SK-N-SH (cell line): Measurements from ENCODE around the gene MFSD11. TPM values are rescaled to one million over a fixed set of nuclear protein-coding genes. Genes with fewer than 3 reads are reported as not detected.

Experiments used
- CTCF ChIA-PET: fragments of 300-600, 350-600 bp; formaldehyde crosslinking; extraction: SDS; loops from one replicate; lab custom pipeline; 2021; lab: Yijun Ruan, JAX
- POLR2A ChIA-PET: fragments of 350-600 bp; sonication (Branson Sonifier 250); formaldehyde crosslinking; extraction: SDS; loops from one replicate; lab custom pipeline; 2020; ENCODE audit warnings: antibody characterized with exemption, inconsistent platforms; lab: Yijun Ruan, JAX
- DNase-seq: peaks from one replicate; pipeline ENCODE4 v3.0.0; 2012
- H2AFZ ChIP-seq: fragments of 200-600 bp; sonication (generic); 2 replicates; pipeline ENCODE4 v1.8.1; 2016; ENCODE audit warnings: antibody characterized with exemption, mild to moderate bottlenecking, low read depth
- H3F3A ChIP-seq: fragments of 200-600 bp; sonication (generic); replicated peaks from 2 replicates; pipeline ENCODE3; 2016; ENCODE audit warnings: antibody characterized with exemption, mild to moderate bottlenecking; ENCODE audit not compliant: insufficient read depth
- H3K27ac ChIP-seq, 2 experiments: fragments of 200-500 bp in 1 of 2; fragments of 200-600 bp in 1 of 2; sonication (Bioruptor generic) in 1 of 2; sonication (generic), shearing (Covaris generic) in 1 of 2; 2 replicates each; pipeline versions ENCODE4 v1.5.1 to v1.6.1; 2014 to 2016; ENCODE audit warnings: low read depth in 2 of 2, inconsistent platforms in 1 of 2, low read length in 1 of 2, mild to moderate bottlenecking in 1 of 2, mixed read lengths in 1 of 2
- H3K27me3 ChIP-seq: fragments of 200-600 bp; sonication (generic), shearing (Covaris generic); 2 replicates; pipeline ENCODE4 v1.6.1; 2016; ENCODE audit warnings: mixed run types; ENCODE audit not compliant: insufficient read depth
- H3K36me3 ChIP-seq, 2 experiments: fragments of 200-500 bp in 1 of 2; fragments of 200-600 bp in 1 of 2; sonication (Bioruptor generic) in 1 of 2; sonication (generic) in 1 of 2; replicated peaks in 1 of 2; 2 replicates each; pipeline versions ENCODE3 to v1.5.1; 2014 to 2016; ENCODE audit warnings: low read length in 1 of 2, mild to moderate bottlenecking in 1 of 2; ENCODE audit not compliant: insufficient read depth in 2 of 2, control insufficient read depth in 1 of 2
- H3K4me1 ChIP-seq, 2 experiments: fragments of 200-500 bp in 1 of 2; fragments of 200-600 bp in 1 of 2; sonication (Bioruptor generic) in 1 of 2; sonication (generic), shearing (Covaris generic) in 1 of 2; 2 replicates each; pipeline versions ENCODE4 v1.5.1 to v1.6.1; 2014 to 2016; ENCODE audit warnings: low read depth in 1 of 2, low read length in 1 of 2, mixed run types in 1 of 2; ENCODE audit not compliant: insufficient read depth in 2 of 2, control insufficient read depth in 1 of 2
- H3K4me2 ChIP-seq: fragments of 200-600 bp; sonication (generic), shearing (Covaris generic); 2 replicates; pipeline ENCODE4 v1.6.1; 2017; ENCODE audit warnings: mixed run types
- H3K4me3 ChIP-seq, 2 experiments: fragments of 200-500 bp in 1 of 2; fragments of 200-600 bp in 1 of 2; sonication (Bioruptor generic) in 1 of 2; sonication (generic), shearing (Covaris generic) in 1 of 2; 2 replicates each; pipeline versions ENCODE4 v1.5.1 to v1.8.1; 2014 to 2016; ENCODE audit warnings: low read depth in 2 of 2, inconsistent platforms in 1 of 2, low read length in 1 of 2, mild to moderate bottlenecking in 1 of 2, mixed read lengths in 1 of 2, moderate library complexity in 1 of 2
- H3K79me2 ChIP-seq: fragments of 200-600 bp; sonication (generic); 2 replicates; pipeline ENCODE4 v1.8.1; 2017; ENCODE audit warnings: mild to moderate bottlenecking; ENCODE audit not compliant: insufficient read depth
- H3K9ac ChIP-seq: fragments of 200-600 bp; sonication (generic); 2 replicates; pipeline ENCODE4 v1.6.1; 2017; ENCODE audit warnings: mixed run types
- H3K9me2 ChIP-seq: fragments of 200-600 bp; sonication (generic); 2 replicates; pipeline ENCODE4 v1.6.1; 2017; ENCODE audit warnings: mixed run types
- H3K9me3 ChIP-seq: fragments of 200-600 bp; sonication (generic); 2 replicates; pipeline ENCODE4 v1.6.1; 2017; ENCODE audit warnings: mixed run types, mild to moderate bottlenecking, moderate library complexity
- H4K20me1 ChIP-seq: fragments of 200-600 bp; sonication (generic); 2 replicates; pipeline ENCODE4 v1.6.1; 2017; ENCODE audit warnings: mild to moderate bottlenecking, mixed run types; ENCODE audit not compliant: insufficient read depth
- CHD2 ChIP-seq: fragments of 150-350 bp; IDR thresholded peaks from 2 replicates; pipeline ENCODE4 v1.6.1; 2018; ENCODE audit warnings: low read length; ENCODE audit not compliant: partially characterized antibody
- CTCF ChIP-seq: fragments of 200-600 bp; sonication (generic); IDR thresholded peaks from 2 replicates; pipeline ENCODE4 v1.6.1; 2017; ENCODE audit warnings: antibody characterized with exemption, mild to moderate bottlenecking, moderate library complexity
- ELF1 ChIP-seq: IDR thresholded peaks from 2 replicates; pipeline ENCODE4 v1.4.0; 2012
- EZH2phosphoT487 ChIP-seq: fragments of 200-600 bp; sonication (generic); IDR thresholded peaks from 2 replicates; pipeline ENCODE4 v1.6.1; 2017; ENCODE audit warnings: low read depth, mixed run types, mild to moderate bottlenecking, antibody characterized with exemption, moderate library complexity, borderline replicate concordance
- FOSL2 ChIP-seq: IDR thresholded peaks from 2 replicates; pipeline ENCODE4 v1.4.0; 2012; ENCODE audit warnings: low read depth, mild to moderate bottlenecking, moderate library complexity, borderline replicate concordance
- FOXJ3 ChIP-seq: sonication (generic); formaldehyde crosslinking; IDR thresholded peaks from 2 replicates; pipeline ENCODE4 v1.5.1; 2020; ENCODE audit warnings: mild to moderate bottlenecking, missing genetic modification reagents
- FOXM1 ChIP-seq: IDR thresholded peaks from 2 replicates; pipeline ENCODE4 v1.4.0; 2012; ENCODE audit warnings: low read depth, mild to moderate bottlenecking
- GATA2 ChIP-seq: sonication (generic); formaldehyde crosslinking; IDR thresholded peaks from 2 replicates; pipeline ENCODE4 v1.5.0; 2020; ENCODE audit warnings: mild to moderate bottlenecking, missing genetic modification reagents
- IRF3 ChIP-seq: fragments of 150-350 bp; IDR thresholded peaks from 2 replicates; pipeline ENCODE4 v1.6.1; 2016; ENCODE audit warnings: mild to moderate bottlenecking, low read depth, low read length
- MEF2A ChIP-seq: IDR thresholded peaks from 2 replicates; pipeline ENCODE4 v1.4.0; 2012; ENCODE audit warnings: low read depth, borderline replicate concordance
- MXI1 ChIP-seq: IDR thresholded peaks from 2 replicates; pipeline ENCODE4 v1.6.1; 2012; ENCODE audit warnings: mild to moderate bottlenecking, low read depth, low read length, improper control_type of control experiment
- NFIC ChIP-seq: IDR thresholded peaks from 2 replicates; pipeline ENCODE4 v1.4.0; 2012; ENCODE audit warnings: borderline replicate concordance
- NRF1 ChIP-seq: IDR thresholded peaks from 2 replicates; pipeline ENCODE4 v1.6.1; 2012; ENCODE audit warnings: low read depth, mild to moderate bottlenecking, low read length
- REST ChIP-seq: IDR thresholded peaks from 2 replicates; pipeline ENCODE4 v1.6.1; 2012; ENCODE audit warnings: mild to moderate bottlenecking, low read depth, low read length, moderate library complexity
- RFX5 ChIP-seq: IDR thresholded peaks from 2 replicates; pipeline ENCODE4 v1.6.1; 2012; ENCODE audit warnings: mild to moderate bottlenecking, improper control_type of control experiment, low read length
- SIN3A ChIP-seq: IDR thresholded peaks from 2 replicates; pipeline ENCODE4 v1.6.1; 2012; ENCODE audit warnings: low read depth, mild to moderate bottlenecking, low read length, moderate library complexity, borderline replicate concordance
- SMC3 ChIP-seq: IDR thresholded peaks from 2 replicates; pipeline ENCODE4 v1.6.1; 2012; ENCODE audit warnings: low read depth, low read length, improper control_type of control experiment
- TAF1 ChIP-seq: IDR thresholded peaks from 2 replicates; pipeline ENCODE4 v1.6.1; 2012; ENCODE audit warnings: low read depth, mild to moderate bottlenecking, low read length, moderate library complexity, borderline replicate concordance
- USF1 ChIP-seq: IDR thresholded peaks from 2 replicates; pipeline ENCODE4 v1.4.0; 2012; ENCODE audit warnings: low read depth, borderline replicate concordance
- YY1 ChIP-seq: IDR thresholded peaks from 2 replicates; pipeline ENCODE4 v1.4.0; 2012; ENCODE audit warnings: low read depth, mild to moderate bottlenecking
- WGBS: methylation state at CpG from one replicate; pipeline ENCODE4 v1.1.6; 2017; ENCODE audit warnings: low lambda C conversion rate; 5-methylcytosine and 5-hydroxymethylcytosine counted together
- polyA plus RNA-seq, 3 experiments: library from polyadenylated mRNA; depleted of rRNA; stranded (reverse); fragments of >200 nt; gene quantifications; 2 replicates each; pipeline ENCODE4 v1.2.3, GENCODE V29; 2012

The MFSD11 gene
- polyA plus RNA-seq, 1 of the 3 experiments (the other 2 are of a cell fraction) = 22.7 TPM

- TF ChIP-seq CTCF (no peak), USF1 (no peak), EZH2phosphoT487 (no peak), NRF1 (no peak), FOXM1 (no peak), ELF1 (no peak), SIN3A (no peak), MEF2A (no peak), GATA2 (CRISPR knock-in tag) (no peak)
Measured at GRCh38 chr17:76714336-76714735, 23.6 kb upstream of the MFSD11 start (continued).

- peak overlapping the region in 1 of 2 experiments; percentile 97; a peak in 3 of 4 replicates for H3K27ac ChIP-seq
- DNase-seq = peak; percentile 76
- no peak overlapping the region for H2AFZ ChIP-seq
- no peak overlapping the region for H3K9ac ChIP-seq
- H3K36me3 ChIP-seq = peaks cover 39 to 57% of the 10 kb centered on the region in 2 experiments
- no peak overlapping the region for H3K4me3 ChIP-seq
- H3F3A ChIP-seq = peaks cover 52% of the 10 kb centered on the region
- ChIA-PET CTCF (interaction anchor here (0.5 to 14.3 kb wide), 37 partner anchors 11 to 1799 kb away, joined by 3 to 255 read pairs (median 4); partner anchors contain the start of genes JMJD6, METTL23, MFSD11 and MGAT5B), POLR2A (interaction anchor here (1.5 kb wide), 1 partner anchor 11 kb away, joined by 6 read pairs; the partner anchor contains the start of genes JMJD6 and METTL23)
- no peaks in the 10 kb centered on the region for H3K9me3 ChIP-seq
- peaks cover 53% of the 10 kb centered on the region for H3K79me2 ChIP-seq
- H3K4me2 ChIP-seq = no peak overlapping the region
- H3K4me1 ChIP-seq = peaks cover 10 to 32% of the 10 kb centered on the region in 2 experiments
- 18% methylated on average over 4 of the region's 4 CpGs for WGBS
- no peaks in the 10 kb centered on the region for H3K9me2 ChIP-seq
- H3K27me3 ChIP-seq = no peaks in the 10 kb centered on the region
- H4K20me1 ChIP-seq = peaks cover 17% of the 10 kb centered on the region
- TF ChIP-seq YY1 (no peak), IRF3 (no peak), REST (no peak), CTCF (peak; percentile 100), CHD2 (peak; percentile 15), EZH2phosphoT487 (no peak), TAF1 (no peak), GATA2 (CRISPR knock-in tag) (no peak), SMC3 (peak; percentile 71), RFX5 (no peak), NFIC (no peak), ELF1 (no peak), MXI1 (no peak), FOSL2 (no peak), FOXJ3 (CRISPR knock-in tag) (no peak)
Measured at GRCh38 chr17:76714822-76715495, 23.0 kb upstream of the MFSD11 start.
